K562 (cell line): ENCODE data around the gene GNAL. TPM values are rescaled to one million over a fixed set of nuclear protein-coding genes. Genes with fewer than 3 reads are reported as not detected.

Experiments
- ATF1 ChIP-seq, 2 experiments: fragments of 450-650 bp in 1 of 2; IDR thresholded peaks; 2 replicates each; pipeline ENCODE4 v1.6.1; 2016; ENCODE audit warnings: missing compliant biosample characterization in 1 of 2, missing genetic modification characterization in 1 of 2
- BRCA1 ChIP-seq, 2 experiments: fragments of 450-650 bp in 1 of 2; sonication (generic) in 1 of 2; formaldehyde crosslinking in 1 of 2; IDR thresholded peaks; 2 replicates each; pipeline versions ENCODE4 v1.5.0 to v1.6.1; 2017 to 2020; ENCODE audit warnings: mild to moderate bottlenecking in 1 of 2, missing genetic modification reagents in 1 of 2
- CAMTA2 ChIP-seq: fragments of 250-450 bp; sonication (Bioruptor Pico); conservative IDR thresholded peaks from 2 replicates; pipeline ENCODE4 v1.5.1; 2022
- CSDE1 ChIP-seq, 2 experiments: fragments of 450-650 bp; IDR thresholded peaks; 2 replicates each; pipeline ENCODE4 v1.6.1; 2016; ENCODE audit warnings: mild to moderate bottlenecking in 1 of 2
- DDX20 ChIP-seq: fragments of 450-650 bp; IDR thresholded peaks from 2 replicates; pipeline ENCODE4 v1.6.1; 2016; ENCODE audit warnings: missing genetic modification characterization, low read depth, mild to moderate bottlenecking, missing compliant biosample characterization, moderate library complexity
- ELF1 ChIP-seq: fragments of 200-800 bp; sonication (Bioruptor generic); IDR thresholded peaks from 2 replicates; pipeline ENCODE4 v1.6.1; 2016; ENCODE audit warnings: missing genetic modification characterization, missing compliant biosample characterization
- IRF9 ChIP-seq: fragments of 450-650 bp; IDR thresholded peaks from 2 replicates; pipeline ENCODE4 v1.6.1; 2016; ENCODE audit warnings: missing biosample characterization, missing genetic modification characterization
- LEF1 ChIP-seq: fragments of 450-650 bp; IDR thresholded peaks from 2 replicates; pipeline ENCODE4 v1.6.1; 2016; ENCODE audit warnings: mild to moderate bottlenecking
- PRDM10 ChIP-seq: fragments of 450-650 bp; IDR thresholded peaks from 2 replicates; pipeline ENCODE4 v1.6.1; 2018; ENCODE audit not compliant: partially characterized antibody
- SAFB ChIP-seq: fragments of 200-400 bp; formaldehyde crosslinking; IDR thresholded peaks from 2 replicates; pipeline ENCODE4 v1.6.1; 2017; ENCODE audit warnings: low read depth, low read length, borderline replicate concordance
- SIX5 ChIP-seq, 2 experiments: IDR thresholded peaks; 2 replicates each; pipeline ENCODE4 v1.6.1; 2011; ENCODE audit warnings: low read length in 2 of 2, borderline replicate concordance in 1 of 2, low read depth in 1 of 2, mild to moderate bottlenecking in 1 of 2, moderate library complexity in 1 of 2; ENCODE audit not compliant: insufficient read depth in 1 of 2
- TRIM24 ChIP-seq, 2 experiments: fragments of 450-650 bp; IDR thresholded peaks; 2 replicates each; pipeline ENCODE4 v1.6.1; 2016
- ZBTB49 ChIP-seq: sonication (generic); formaldehyde crosslinking; IDR thresholded peaks from 2 replicates; pipeline ENCODE4 v1.8.0; 2022; ENCODE audit warnings: missing genetic modification reagents, mild to moderate bottlenecking, borderline replicate concordance
- ZNF146 ChIP-seq: IDR thresholded peaks from one replicate; pipeline ENCODE4 v1.6.1; 2018; ENCODE audit warnings: missing compliant biosample characterization; ENCODE audit not compliant: unreplicated experiment
- ZNF184 ChIP-seq: sonication (generic); formaldehyde crosslinking; IDR thresholded peaks from 2 replicates; pipeline ENCODE4 v1.5.0; 2020; ENCODE audit warnings: missing genetic modification reagents
- ZNF274 ChIP-seq: IDR thresholded peaks from 2 replicates; pipeline ENCODE4 v1.6.1; 2011; ENCODE audit warnings: low read depth, mild to moderate bottlenecking, low read length, moderate library complexity, borderline replicate concordance
- ZNF444 ChIP-seq: fragments of 250-450 bp; sonication (Bioruptor Pico); IDR thresholded peaks from 2 replicates; pipeline ENCODE4 v1.4.0; 2020; ENCODE audit warnings: mild to moderate bottlenecking, moderate library complexity
- ZNF778 ChIP-seq: fragments of 450-650 bp; formaldehyde crosslinking; IDR thresholded peaks from 2 replicates; pipeline ENCODE4 v1.4.0; 2020; ENCODE audit warnings: mild to moderate bottlenecking, moderate library complexity
- polyA plus RNA-seq, 8 experiments: library from polyadenylated mRNA; depleted of rRNA in 4 of 8; stranded (reverse) in 5 of 8; unstranded in 3 of 8; fragments of >200 nt; fragmentation: Nextera tagmentation in 2 of 8; fragmentation: Illumina TruSeq in 1 of 8; extraction: Ambion mirVana in 2 of 8; extraction: Trizol in 1 of 8; gene quantifications; 2 replicates each; pipeline versions ENCODE4 v1.2.1 to v1.2.3, GENCODE V29; 2011 to 2014; ENCODE audit warnings: inconsistent platforms in 1 of 8, missing spikeins in 1 of 8
- total RNA-seq, 7 experiments: library from RNA; depleted of rRNA in 6 of 7; stranded (reverse); fragments of >200 nt in 6 of 7; fragmentation: Illumina TruSeq in 2 of 7; extraction: Trizol in 2 of 7; gene quantifications; 2 replicates each; pipeline versions ENCODE4 v1.2.1 to v1.2.3, GENCODE V29; 2011 to 2021; ENCODE audit warnings: low replicate concordance in 1 of 7

The GNAL gene
- total and polyA plus RNA-seq, 9 of the 15 experiments (the other 6 are each of a cell fraction or from before 2014, with no cell fraction given): under 0.01 to 0.10 (median 0.01) TPM; not detected in 5

DNA sequence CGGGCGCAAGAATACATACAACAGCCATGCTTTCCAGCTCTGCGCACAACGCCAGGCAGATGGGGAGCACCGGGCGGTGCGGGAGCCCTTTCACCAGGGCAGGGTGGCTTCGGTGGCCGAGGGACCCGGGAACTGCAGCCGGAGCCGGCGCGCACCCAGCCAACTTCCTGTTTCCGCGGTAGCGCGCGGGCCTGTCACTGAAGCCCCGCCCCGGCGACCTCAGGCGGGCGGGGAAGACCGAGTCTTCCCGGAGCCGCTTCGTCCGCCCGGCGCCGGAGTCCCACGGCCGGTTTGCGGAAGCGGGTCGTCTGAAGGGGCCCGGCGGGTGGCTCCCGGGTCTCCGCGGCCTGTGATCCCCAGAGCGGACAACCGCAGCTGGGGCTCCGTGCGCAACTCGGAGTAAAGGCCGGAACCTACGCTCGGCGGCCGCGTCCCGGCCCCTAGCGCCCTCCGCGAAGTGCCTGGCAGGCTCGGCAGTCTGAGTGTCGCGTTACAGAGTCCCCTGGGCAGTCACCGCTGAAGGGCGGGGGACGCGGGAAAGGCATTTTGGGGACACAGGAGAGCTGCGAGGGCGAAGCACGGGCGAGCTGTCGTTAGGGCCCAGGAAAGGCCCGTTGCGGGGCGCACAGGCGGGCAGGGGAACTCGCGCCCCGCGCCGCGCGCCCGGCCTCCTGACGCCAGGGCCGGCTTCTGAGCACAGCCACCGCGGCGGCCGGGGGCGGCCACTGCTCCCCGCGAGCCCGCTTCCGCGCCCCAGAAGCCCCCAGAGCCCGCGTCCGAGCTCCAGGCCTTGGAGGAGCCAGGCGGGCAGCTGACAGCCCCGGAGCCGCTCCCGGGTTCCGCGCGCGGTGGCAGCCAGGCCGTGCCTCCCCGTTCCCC lies 219.4 kb downstream of the GNAL start, which contains the start of gene MPPE1 (continued):
- TF ChIP-seq IRF9 (tag) (no peak), CAMTA2 (CRISPR knock-in tag) (no peak), ATF1 (CRISPR knock-in tag; IDR thresholded peaks at IDR 0.05) (no peak), ATF1 (tag; IDR thresholded peaks at IDR 0.05) (peak; percentile 68), CSDE1 (IDR thresholded peaks at IDR 0.05) (no peak), LEF1 (no peak), ZBTB49 (CRISPR knock-in tag) (no peak), ZNF274 (no peak), SIX5 (IDR thresholded peaks at IDR 0.05; ENCODE audit: borderline replicate concordance in 1 of 2, insufficient read depth in 1 of 2, low read depth in 1 of 2, low read length in 2 of 2) (no peak), ZNF184 (no peak), BRCA1 (IDR thresholded peaks at IDR 0.05) (no peak), BRCA1 (CRISPR knock-in tag; IDR thresholded peaks at IDR 0.05) (no peak), TRIM24 (IDR thresholded peaks at IDR 0.05) (peak in 1 of 2 experiments; percentile 25; a peak in 1 of 4 replicates), SAFB (no peak), ZNF146 (CRISPR knock-in tag) (no peak), ELF1 (tag) (peak; percentile 94), PRDM10 (no peak), DDX20 (tag) (no peak), ZNF444 (CRISPR knock-in tag) (no peak), ZNF778 (no peak)
